Vagina (tissue), 2 donors: Measurements from ENCODE around the gene JAKMIP1. TPM values are rescaled to one million over a fixed set of nuclear protein-coding genes. Genes with fewer than 3 reads are reported as not detected.

ENCODE experiments used
- DNase-seq, 2 donors: peaks; one replicate each; pipeline ENCODE4 v3.0.0-alpha.2; 2017; ENCODE audit errors: extremely low spot score in 2 of 2
- H3K27ac ChIP-seq: fragments of 200-600 bp; sonication (generic); one replicate; pipeline ENCODE4 v1.5.1; 2019
- H3K27me3 ChIP-seq: fragments of 200-600 bp; sonication (generic); one replicate; pipeline ENCODE4 v1.5.1; 2019
- H3K36me3 ChIP-seq, 2 donors: fragments of 200-600 bp; sonication (generic); one replicate each; pipeline ENCODE4 v1.5.1; 2017 to 2019
- H3K4me1 ChIP-seq: fragments of 200-600 bp; sonication (generic); one replicate; pipeline ENCODE4 v1.5.1; 2019
- H3K4me3 ChIP-seq, 2 donors: fragments of 200-600 bp; sonication (generic); 1 replicate in 1 of 2; 2 replicates in 1 of 2; pipeline ENCODE4 v1.5.1; 2016 to 2019
- H3K9me3 ChIP-seq: fragments of 200-600 bp; sonication (generic); one replicate; pipeline ENCODE4 v1.5.1; 2019
- CTCF ChIP-seq, 3 experiments: fragments of 450-650 bp in 2 of 3; fragments of 200-600 bp in 1 of 3; sonication (generic) in 1 of 3; IDR thresholded peaks; one replicate each; pipeline ENCODE4 v1.5.1; 2017 to 2019; ENCODE audit warnings: antibody characterized with exemption in 3 of 3, mild to moderate bottlenecking in 2 of 3, moderate library complexity in 2 of 3
- POLR2A ChIP-seq, 2 donors: fragments of 450-650 bp; IDR thresholded peaks; one replicate each; pipeline ENCODE4 v1.6.1; 2017; ENCODE audit warnings: antibody characterized with exemption in 2 of 2, mild to moderate bottlenecking in 2 of 2, moderate library complexity in 2 of 2
- POLR2AphosphoS5 ChIP-seq, 2 donors: sonication (generic); formaldehyde crosslinking; IDR thresholded peaks; one replicate each; pipeline ENCODE4 v1.9.0; 2017; ENCODE audit warnings: antibody characterized with exemption in 2 of 2, mild to moderate bottlenecking in 2 of 2, low read depth in 1 of 2; ENCODE audit not compliant: insufficient read depth in 1 of 2
- intact Hi-C: fragments of 100-400 bp; cut with DNase I; formaldehyde crosslinking; loops from one replicate; pipeline ENCODE4 v1.15.1; 2023
- total RNA-seq: library from RNA; depleted of rRNA; stranded (reverse); fragments of >200 nt; gene quantifications from one replicate; pipeline ENCODE4 v1.2.3, GENCODE V29; 2016

The JAKMIP1 gene
- total RNA-seq, 1 donor from 2014 or later: 5.2 TPM

- no peak overlapping the region for H3K27ac ChIP-seq
- no peaks in the 10 kb centered on the region for H3K36me3 ChIP-seq
- no peaks in the 10 kb centered on the region for H3K9me3 ChIP-seq
- intact Hi-C loops: no loop called here
- no peaks in the 10 kb centered on the region for H3K4me1 ChIP-seq
- TF ChIP-seq POLR2A (IDR thresholded peaks at IDR 0.05): no peak
- no peak for TF ChIP-seq POLR2AphosphoS5 (IDR thresholded peaks at IDR 0.05; ENCODE audit: insufficient read depth in 1 of 2, low read depth in 1 of 2)
- TF ChIP-seq CTCF (IDR thresholded peaks at IDR 0.05): no peak
- no peaks in the 10 kb centered on the region for H3K27me3 ChIP-seq
- no peak overlapping the region for H3K4me3 ChIP-seq
- DNase-seq: no peak
These were observed 76.8 kb downstream of the JAKMIP1 start for GRCh38 chr4:6123541-6123940.

GRCh38 chr4:6123116-6123515 lies 77.2 kb downstream of the JAKMIP1 start:
- H3K27me3 ChIP-seq: no peaks in the 10 kb centered on the region
- no peaks in the 10 kb centered on the region for H3K9me3 ChIP-seq
- intact Hi-C loops: no loop called here
- no peak for DNase-seq
- H3K4me3 ChIP-seq: no peak overlapping the region
- TF ChIP-seq POLR2AphosphoS5 (IDR thresholded peaks at IDR 0.05; ENCODE audit: insufficient read depth in 1 of 2, low read depth in 1 of 2) (no peak), POLR2A (IDR thresholded peaks at IDR 0.05) (no peak), CTCF (IDR thresholded peaks at IDR 0.05) (no peak)
- no peak overlapping the region for H3K27ac ChIP-seq
- H3K4me1 ChIP-seq: no peaks in the 10 kb centered on the region
- no peaks in the 10 kb centered on the region for H3K36me3 ChIP-seq

GRCh38 chr4:6122496-6122895 lies 77.9 kb downstream of the JAKMIP1 start:
- DNase-seq: no peak
- Histone ChIP-seq H3K27me3 (no peaks in the 10 kb centered on the region), H3K9me3 (no peaks in the 10 kb centered on the region), H3K4me1 (no peaks in the 10 kb centered on the region), H3K27ac (no peak overlapping the region), H3K36me3 (no peaks in the 10 kb centered on the region), H3K4me3 (no peak overlapping the region)
- TF ChIP-seq POLR2AphosphoS5 (IDR thresholded peaks at IDR 0.05; ENCODE audit: insufficient read depth in 1 of 2, low read depth in 1 of 2): no peak
- TF ChIP-seq POLR2A (IDR thresholded peaks at IDR 0.05): no peak
- TF ChIP-seq CTCF (IDR thresholded peaks at IDR 0.05): no peak
- intact Hi-C loops: no loop called here

- Histone ChIP-seq H3K4me3 (no peak overlapping the region), H3K9me3 (no peaks in the 10 kb centered on the region), H3K4me1 (no peaks in the 10 kb centered on the region), H3K36me3 (no peaks in the 10 kb centered on the region), H3K27ac (no peak overlapping the region), H3K27me3 (no peaks in the 10 kb centered on the region)
- no peak for DNase-seq
- intact Hi-C loops: no loop called here
- TF ChIP-seq POLR2AphosphoS5 (IDR thresholded peaks at IDR 0.05; ENCODE audit: insufficient read depth in 1 of 2, low read depth in 1 of 2) (no peak), CTCF (IDR thresholded peaks at IDR 0.05) (no peak), POLR2A (IDR thresholded peaks at IDR 0.05) (no peak)
These were observed 78.4 kb downstream of the JAKMIP1 start for GRCh38 chr4:6121941-6122340.

- Histone ChIP-seq H3K27ac (no peak overlapping the region), H3K36me3 (no peaks in the 10 kb centered on the region), H3K27me3 (no peaks in the 10 kb centered on the region), H3K4me1 (no peaks in the 10 kb centered on the region), H3K4me3 (no peak overlapping the region), H3K9me3 (no peaks in the 10 kb centered on the region)
- no peak for TF ChIP-seq CTCF (IDR thresholded peaks at IDR 0.05)
- no peak for TF ChIP-seq POLR2AphosphoS5 (IDR thresholded peaks at IDR 0.05; ENCODE audit: insufficient read depth in 1 of 2, low read depth in 1 of 2)
- no peak for TF ChIP-seq POLR2A (IDR thresholded peaks at IDR 0.05)
- no peak for DNase-seq
- intact Hi-C loops: no loop called here
These were observed 79.0 kb downstream of the JAKMIP1 start for GRCh38 chr4:6121276-6121850.
